Measurements from ENCODE around the gene ZDHHC17. TPM values are rescaled to one million over a fixed set of nuclear protein-coding genes. Genes with fewer than 3 reads are reported as not detected.

The ZDHHC17 gene
- total RNA-seq, 1 donor from 2014 or later = 17.0 TPM

DNA sequence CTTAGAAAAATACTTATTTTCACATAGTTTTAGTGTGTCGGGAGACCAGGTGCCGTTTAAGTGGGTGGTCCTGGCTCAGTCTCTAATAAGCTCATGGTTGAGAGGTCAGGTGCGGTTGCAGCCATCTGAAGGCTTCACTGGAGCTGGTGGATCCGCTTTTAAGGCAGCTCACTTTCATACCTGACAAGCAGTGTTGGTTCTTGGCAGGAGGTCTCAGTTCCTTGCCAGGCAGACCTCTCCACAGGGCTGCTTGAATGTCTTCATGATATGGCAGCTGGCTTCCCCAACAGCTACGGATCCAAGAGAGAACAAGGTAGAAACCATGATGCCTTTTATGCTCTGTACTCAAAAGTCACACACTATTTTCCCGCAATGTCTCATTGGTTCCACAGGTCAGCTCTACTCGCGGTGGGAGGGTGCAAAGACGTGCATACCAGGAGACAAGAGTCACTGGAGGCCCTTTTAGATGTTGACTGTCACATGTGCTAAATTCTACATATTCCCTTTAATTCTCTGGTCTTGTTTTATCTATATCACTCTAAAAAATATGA, 8.0 kb upstream of the ZDHHC17 start:
- no peak overlapping the region for H3K27ac ChIP-seq (replicated peaks)
- TF ChIP-seq, protein P1, sequence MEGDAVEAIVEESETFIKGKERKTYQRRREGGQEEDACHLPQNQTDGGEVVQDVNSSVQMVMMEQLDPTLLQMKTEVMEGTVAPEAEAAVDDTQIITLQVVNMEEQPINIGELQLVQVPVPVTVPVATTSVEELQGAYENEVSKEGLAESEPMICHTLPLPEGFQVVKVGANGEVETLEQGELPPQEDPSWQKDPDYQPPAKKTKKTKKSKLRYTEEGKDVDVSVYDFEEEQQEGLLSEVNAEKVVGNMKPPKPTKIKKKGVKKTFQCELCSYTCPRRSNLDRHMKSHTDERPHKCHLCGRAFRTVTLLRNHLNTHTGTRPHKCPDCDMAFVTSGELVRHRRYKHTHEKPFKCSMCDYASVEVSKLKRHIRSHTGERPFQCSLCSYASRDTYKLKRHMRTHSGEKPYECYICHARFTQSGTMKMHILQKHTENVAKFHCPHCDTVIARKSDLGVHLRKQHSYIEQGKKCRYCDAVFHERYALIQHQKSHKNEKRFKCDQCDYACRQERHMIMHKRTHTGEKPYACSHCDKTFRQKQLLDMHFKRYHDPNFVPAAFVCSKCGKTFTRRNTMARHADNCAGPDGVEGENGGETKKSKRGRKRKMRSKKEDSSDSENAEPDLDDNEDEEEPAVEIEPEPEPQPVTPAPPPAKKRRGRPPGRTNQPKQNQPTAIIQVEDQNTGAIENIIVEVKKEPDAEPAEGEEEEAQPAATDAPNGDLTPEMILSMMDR (IDR thresholded peaks at IDR 0.05; ENCODE audit: borderline replicate concordance) = no peak
- no peaks in the 10 kb centered on the region for H3K36me3 ChIP-seq
- peaks cover 5% of the 10 kb centered on the region for H3K9me3 ChIP-seq (replicated peaks)
- no peak for DNase-seq
- intact Hi-C loops (cut with micrococcal nuclease) = no loop called here
- no peaks in the 10 kb centered on the region for H3K4me1 ChIP-seq
- no peaks in the 10 kb centered on the region for H3K27me3 ChIP-seq (ENCODE audit: low read depth)
- H3K4me3 ChIP-seq = no peak overlapping the region

DNA sequence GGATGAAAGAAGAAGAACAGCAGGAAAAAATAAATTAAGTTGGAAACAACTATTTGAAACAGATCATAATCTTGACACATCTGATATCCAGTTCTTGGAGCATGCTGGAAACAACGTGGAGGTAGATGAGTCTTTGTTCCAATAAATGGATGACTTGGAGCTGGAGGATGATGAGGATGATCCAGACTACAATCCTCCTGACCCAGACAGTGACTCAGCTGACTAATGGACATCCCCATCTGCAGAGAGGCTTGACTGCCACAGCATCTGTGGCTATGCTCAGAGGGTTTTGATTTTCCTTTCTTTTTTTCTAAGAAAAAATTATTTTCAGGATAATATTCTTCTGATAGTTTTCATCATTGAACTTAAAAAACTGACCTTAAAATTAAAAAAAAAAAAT, 6.2 kb upstream of the ZDHHC17 start:
- intact Hi-C loops (cut with micrococcal nuclease) = no loop called here
- no peak for DNase-seq
- H3K4me1 ChIP-seq = peaks cover 2% of the 10 kb centered on the region

DNA sequence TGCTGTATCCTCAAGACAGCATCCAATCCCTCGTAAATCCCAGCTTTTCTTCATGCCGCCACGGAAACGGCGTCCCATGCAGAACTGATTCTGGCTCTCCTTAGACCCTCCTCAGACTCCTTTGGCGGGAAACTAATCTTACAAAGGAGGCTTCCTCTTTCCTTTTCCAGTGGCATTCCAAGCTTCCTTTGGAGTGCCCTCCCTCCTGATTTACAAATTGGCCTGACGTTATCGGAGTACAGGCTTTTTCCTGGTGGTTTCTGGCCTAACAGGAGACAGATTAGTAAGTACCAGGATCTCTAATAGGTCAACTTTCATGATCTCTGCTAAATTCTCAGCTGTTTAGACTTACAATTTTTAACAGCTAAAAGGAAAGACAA, 1.3 kb upstream of the ZDHHC17 start:
- Histone ChIP-seq H3K27ac (replicated peaks) (peak overlapping the region; percentile 94), H3K4me3 (peak overlapping the region; percentile 81), H3K27me3 (ENCODE audit: low read depth) (no peaks in the 10 kb centered on the region), H3K36me3 (no peaks in the 10 kb centered on the region), H3K4me1 (peaks cover 48% of the 10 kb centered on the region), H3K9me3 (replicated peaks) (peaks cover 5% of the 10 kb centered on the region)
- intact Hi-C loops (cut with micrococcal nuclease) = no loop called here
- no peak for DNase-seq
- TF ChIP-seq, protein P1 (IDR thresholded peaks at IDR 0.05; ENCODE audit: borderline replicate concordance) = no peak

More for the DNA sequence above, 6.2 kb upstream of the ZDHHC17 start:
- TF ChIP-seq, protein P1 (IDR thresholded peaks at IDR 0.05; ENCODE audit: borderline replicate concordance) = no peak
- Histone ChIP-seq H3K27ac (replicated peaks) (no peak overlapping the region), H3K36me3 (no peaks in the 10 kb centered on the region), H3K4me3 (no peak overlapping the region), H3K27me3 (ENCODE audit: low read depth) (no peaks in the 10 kb centered on the region), H3K9me3 (replicated peaks) (peaks cover 5% of the 10 kb centered on the region)

DNA sequence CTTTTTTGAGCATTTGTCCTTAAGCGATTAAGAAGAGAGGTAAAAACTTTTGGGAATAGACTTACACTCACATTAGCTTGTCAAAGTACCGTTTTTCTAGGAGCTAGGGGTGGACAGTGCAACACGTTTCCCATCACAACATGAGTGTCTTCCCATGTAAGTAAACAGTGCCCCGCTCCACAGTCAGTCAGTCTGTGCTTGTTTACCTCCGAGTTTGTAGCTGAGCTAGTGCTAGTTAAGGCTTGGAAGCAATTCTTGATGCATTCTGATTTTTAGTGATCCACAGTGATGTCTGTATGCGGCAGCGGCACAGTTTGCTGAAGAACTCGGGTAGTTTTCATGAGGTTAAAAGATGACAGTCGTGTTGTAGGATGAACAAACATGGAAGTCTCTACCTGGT, 941 bp downstream of the ZDHHC17 start:
- intact Hi-C loops (cut with micrococcal nuclease) = no loop called here
- H3K4me1 ChIP-seq = peaks cover 70% of the 10 kb centered on the region

DNA sequence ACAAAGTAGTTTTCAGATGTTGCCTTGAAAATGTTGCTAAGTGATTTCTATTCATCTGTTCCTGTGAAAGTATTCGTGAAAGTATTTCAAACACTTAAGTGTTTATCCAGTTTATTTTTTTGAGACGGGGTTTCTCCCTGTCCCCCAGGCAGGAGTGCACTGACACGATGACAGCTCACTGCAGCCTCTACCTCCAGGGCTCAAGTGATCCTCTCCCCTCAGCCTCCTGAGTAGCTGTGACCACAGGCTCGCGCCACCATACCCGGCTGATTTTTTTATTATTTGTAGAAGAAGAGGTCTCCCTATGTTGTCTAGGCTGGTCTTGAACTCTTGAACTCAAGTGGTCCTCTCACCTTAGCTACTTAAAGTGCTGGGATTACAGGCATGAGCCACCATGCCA, 1.7 kb downstream of the ZDHHC17 start:
- H3K27me3 ChIP-seq (ENCODE audit: low read depth) = no peaks in the 10 kb centered on the region
- H3K4me3 ChIP-seq = peak overlapping the region; percentile 81
- no peak for DNase-seq
- TF ChIP-seq, protein P1 (IDR thresholded peaks at IDR 0.05; ENCODE audit: borderline replicate concordance) = no peak
- peaks cover 74% of the 10 kb centered on the region for H3K4me1 ChIP-seq
- no peaks in the 10 kb centered on the region for H3K36me3 ChIP-seq
- peak overlapping the region; percentile 94 for H3K27ac ChIP-seq (replicated peaks)
- H3K9me3 ChIP-seq (replicated peaks) = no peaks in the 10 kb centered on the region
- intact Hi-C loops (cut with micrococcal nuclease) = no loop called here

More for the DNA sequence above, 941 bp downstream of the ZDHHC17 start:
- Histone ChIP-seq H3K36me3 (no peaks in the 10 kb centered on the region), H3K27ac (replicated peaks) (peak overlapping the region; percentile 94), H3K27me3 (ENCODE audit: low read depth) (no peaks in the 10 kb centered on the region), H3K9me3 (replicated peaks) (no peaks in the 10 kb centered on the region), H3K4me3 (peak overlapping the region; percentile 81)
- DNase-seq = no peak
- TF ChIP-seq, protein P1 (IDR thresholded peaks at IDR 0.05; ENCODE audit: borderline replicate concordance) = no peak

Data from left ventricle myocardium inferior (tissue), 1 donor.